BE2C (cell line): ENCODE results near the gene PROSER3.

Experiments
- DNase-seq: peaks from one replicate; pipeline ENCODE4 v3.0.0-alpha.2; 2020
- H3K27me3 ChIP-seq: fragments of 250-450 bp; sonication (Bioruptor Pico); 2 replicates; pipeline ENCODE4 v1.5.1; 2020; ENCODE audit warnings: mild to moderate bottlenecking
- H3K36me3 ChIP-seq: fragments of 250-450 bp; sonication (Bioruptor Pico); 2 replicates; pipeline ENCODE4 v1.5.1; 2020; ENCODE audit warnings: mild to moderate bottlenecking
- H3K4me1 ChIP-seq: fragments of 250-450 bp; sonication (Bioruptor Pico); 2 replicates; pipeline ENCODE4 v1.5.1; 2020
- H3K4me3 ChIP-seq: 2 replicates; pipeline ENCODE4 v1.5.1; 2011; ENCODE audit warnings: low read depth, low read length
- H3K9me3 ChIP-seq: fragments of 250-450 bp; sonication (Bioruptor Pico); 2 replicates; pipeline ENCODE4 v1.5.1; 2020
- TF ChIP-seq, protein P1 (sequence below): IDR thresholded peaks from 2 replicates; pipeline ENCODE4 v1.5.1; 2012; ENCODE audit warnings: mild to moderate bottlenecking, low read depth, low read length

PROSER3 gene

GRCh38 chr19:35801828-35802227, 43.9 kb downstream of the PROSER3 start:
- Histone ChIP-seq H3K4me3 (no peak overlapping the region), H3K27me3 (no peaks in the 10 kb centered on the region), H3K4me1 (no peaks in the 10 kb centered on the region), H3K9me3 (no peaks in the 10 kb centered on the region), H3K36me3 (no peaks in the 10 kb centered on the region)
- no peak for DNase-seq
- TF ChIP-seq, protein P1, sequence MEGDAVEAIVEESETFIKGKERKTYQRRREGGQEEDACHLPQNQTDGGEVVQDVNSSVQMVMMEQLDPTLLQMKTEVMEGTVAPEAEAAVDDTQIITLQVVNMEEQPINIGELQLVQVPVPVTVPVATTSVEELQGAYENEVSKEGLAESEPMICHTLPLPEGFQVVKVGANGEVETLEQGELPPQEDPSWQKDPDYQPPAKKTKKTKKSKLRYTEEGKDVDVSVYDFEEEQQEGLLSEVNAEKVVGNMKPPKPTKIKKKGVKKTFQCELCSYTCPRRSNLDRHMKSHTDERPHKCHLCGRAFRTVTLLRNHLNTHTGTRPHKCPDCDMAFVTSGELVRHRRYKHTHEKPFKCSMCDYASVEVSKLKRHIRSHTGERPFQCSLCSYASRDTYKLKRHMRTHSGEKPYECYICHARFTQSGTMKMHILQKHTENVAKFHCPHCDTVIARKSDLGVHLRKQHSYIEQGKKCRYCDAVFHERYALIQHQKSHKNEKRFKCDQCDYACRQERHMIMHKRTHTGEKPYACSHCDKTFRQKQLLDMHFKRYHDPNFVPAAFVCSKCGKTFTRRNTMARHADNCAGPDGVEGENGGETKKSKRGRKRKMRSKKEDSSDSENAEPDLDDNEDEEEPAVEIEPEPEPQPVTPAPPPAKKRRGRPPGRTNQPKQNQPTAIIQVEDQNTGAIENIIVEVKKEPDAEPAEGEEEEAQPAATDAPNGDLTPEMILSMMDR = no peak

DNA sequence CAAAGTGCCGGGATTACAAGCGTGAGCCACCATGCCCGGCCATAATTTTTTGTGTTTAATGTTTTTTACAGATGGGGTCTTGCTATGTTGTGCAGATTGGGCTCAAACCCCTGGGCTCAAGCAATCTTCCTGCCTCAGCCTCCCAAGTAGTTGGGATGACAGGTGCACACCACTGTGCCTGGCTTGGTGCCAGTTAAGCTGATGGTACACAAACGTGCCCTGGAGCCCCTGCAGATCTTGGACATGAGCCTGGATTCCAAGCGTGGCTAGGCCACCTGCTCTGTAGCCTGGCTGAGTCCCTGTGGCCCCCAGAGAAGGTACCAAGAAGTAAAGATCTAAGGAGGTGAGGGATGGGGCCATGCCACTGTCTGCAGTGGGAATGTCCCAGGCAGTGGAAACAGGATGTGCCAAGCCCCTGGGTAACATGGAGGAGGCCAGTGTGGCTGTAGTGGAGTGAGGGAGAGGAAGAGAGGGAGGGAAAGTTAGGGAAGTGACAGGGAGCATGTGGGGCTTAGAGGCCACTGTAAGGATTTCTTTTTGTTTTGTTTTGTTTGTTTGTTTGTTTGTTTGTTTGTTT, 47.6 kb downstream of the PROSER3 start:
- Histone ChIP-seq H3K27me3 (no peaks in the 10 kb centered on the region; the same call in 1 of the 2 replicates), H3K36me3 (no peaks in the 10 kb centered on the region), H3K4me1 (no peaks in the 10 kb centered on the region), H3K9me3 (no peaks in the 10 kb centered on the region), H3K4me3 (no peak overlapping the region)
- no peak for DNase-seq
- TF ChIP-seq, protein P1 = no peak

DNA sequence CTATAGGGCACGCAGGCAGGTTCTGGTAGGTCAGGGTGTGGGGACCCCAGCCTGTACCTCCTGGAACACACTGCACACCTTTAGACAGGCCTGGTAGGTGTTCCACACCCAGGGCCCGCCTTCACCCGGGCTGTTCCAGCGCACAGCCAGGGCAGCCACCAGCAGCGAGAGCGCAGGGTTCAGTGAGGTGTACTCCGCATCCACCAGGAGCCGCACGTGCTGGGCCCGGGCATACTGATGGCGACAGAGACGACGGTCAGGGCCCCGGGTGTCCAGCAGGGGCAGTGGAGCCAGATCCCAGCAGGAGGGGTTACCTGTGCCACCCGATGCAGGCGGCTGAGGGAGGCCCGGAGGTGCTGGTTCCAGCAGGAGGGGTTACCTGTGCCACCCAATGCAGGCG, 48.6 kb downstream of the PROSER3 start:
- TF ChIP-seq, protein P1 = no peak

DNA sequence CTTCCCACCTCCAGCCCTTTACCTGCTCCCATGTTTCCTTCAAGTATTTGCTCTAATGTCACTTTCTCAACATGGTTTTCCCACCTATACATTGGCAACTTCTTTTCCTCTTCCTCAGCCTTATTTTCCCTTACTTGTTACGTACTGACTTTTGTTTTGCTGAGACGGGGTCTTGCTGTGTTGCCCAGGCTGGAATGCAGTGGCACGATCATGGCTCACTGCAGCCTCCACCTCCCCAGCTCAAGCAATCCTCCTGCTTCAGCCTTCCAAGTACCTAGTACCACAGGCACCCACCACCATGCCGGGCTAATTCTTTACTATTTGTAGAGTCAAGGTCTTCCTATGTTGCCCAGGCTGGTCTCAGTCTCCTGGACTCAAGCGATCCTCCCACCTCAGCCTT, 49.7 kb downstream of the PROSER3 start:
- no peak for DNase-seq

More for the DNA sequence above, 48.6 kb downstream of the PROSER3 start:
- H3K4me3 ChIP-seq = no peak overlapping the region
- no peaks in the 10 kb centered on the region; the same call in 1 of the 2 replicates for H3K27me3 ChIP-seq
- no peaks in the 10 kb centered on the region for H3K36me3 ChIP-seq
- no peak for DNase-seq
- H3K9me3 ChIP-seq = no peaks in the 10 kb centered on the region
- H3K4me1 ChIP-seq = no peaks in the 10 kb centered on the region

DNA sequence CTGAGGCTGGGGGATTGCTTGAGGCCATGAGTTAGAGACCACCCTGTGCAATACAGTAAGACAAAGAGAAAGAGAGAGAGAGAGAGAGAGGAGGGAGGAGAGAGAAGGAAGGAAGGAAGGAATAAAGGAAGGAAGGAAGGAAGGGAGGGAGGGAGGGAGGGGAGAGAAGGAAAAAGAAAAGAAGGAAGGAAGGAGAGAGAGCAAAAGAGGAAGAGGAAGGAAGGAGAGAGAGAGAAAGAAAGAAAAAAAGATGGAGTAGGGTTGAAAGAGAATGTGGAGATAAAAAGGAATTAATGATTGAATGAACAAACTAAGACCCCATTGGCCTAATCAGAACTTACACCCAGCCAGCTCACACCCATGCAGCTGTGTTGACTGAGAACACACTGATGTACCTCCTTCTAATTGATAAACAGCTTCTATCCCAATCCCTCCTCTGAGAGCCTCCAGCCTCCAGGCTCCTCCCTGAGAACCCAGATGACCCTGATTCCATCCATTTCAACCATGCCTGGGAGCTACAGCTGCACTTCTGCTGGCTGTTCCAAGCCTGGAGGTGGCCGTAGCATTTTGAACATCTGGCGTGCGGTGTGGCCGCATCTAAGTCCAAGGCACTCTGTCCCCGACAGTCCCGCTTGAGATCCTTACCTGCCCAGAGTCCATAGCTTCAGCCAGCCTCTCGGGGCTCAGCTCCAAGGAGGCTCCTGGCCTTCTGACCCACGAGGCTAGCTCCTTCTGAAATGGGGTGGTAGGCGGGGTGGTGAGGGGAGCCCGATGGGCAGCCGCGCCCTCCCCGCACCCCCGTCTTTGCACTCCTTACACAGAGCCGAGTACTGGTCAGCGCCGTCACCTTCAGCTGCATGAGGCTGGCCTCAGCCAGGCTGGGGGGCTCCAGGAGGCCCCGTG, 53.6 kb downstream of the PROSER3 start:
- DNase-seq = no peak
- Histone ChIP-seq H3K9me3 (no peaks in the 10 kb centered on the region; the same call in 1 of the 2 replicates), H3K27me3 (no peaks in the 10 kb centered on the region; the same call in 1 of the 2 replicates), H3K36me3 (no peaks in the 10 kb centered on the region), H3K4me1 (no peaks in the 10 kb centered on the region), H3K4me3 (no peak overlapping the region)
- TF ChIP-seq, protein P1 = no peak

More for the DNA sequence above, 49.7 kb downstream of the PROSER3 start:
- Histone ChIP-seq H3K36me3 (no peaks in the 10 kb centered on the region), H3K4me3 (no peak overlapping the region), H3K4me1 (no peaks in the 10 kb centered on the region), H3K27me3 (no peaks in the 10 kb centered on the region; the same call in 1 of the 2 replicates), H3K9me3 (no peaks in the 10 kb centered on the region)
- TF ChIP-seq, protein P1 = no peak
